ENCODE data around the gene CACNG5. TPM values are rescaled to one million over a fixed set of nuclear protein-coding genes. Genes with fewer than 3 reads are reported as not detected.

CACNG5 gene
- total and polyA plus RNA-seq, 2 experiments from 2014 or later: 1.8 to 3.3 TPM

DNA sequence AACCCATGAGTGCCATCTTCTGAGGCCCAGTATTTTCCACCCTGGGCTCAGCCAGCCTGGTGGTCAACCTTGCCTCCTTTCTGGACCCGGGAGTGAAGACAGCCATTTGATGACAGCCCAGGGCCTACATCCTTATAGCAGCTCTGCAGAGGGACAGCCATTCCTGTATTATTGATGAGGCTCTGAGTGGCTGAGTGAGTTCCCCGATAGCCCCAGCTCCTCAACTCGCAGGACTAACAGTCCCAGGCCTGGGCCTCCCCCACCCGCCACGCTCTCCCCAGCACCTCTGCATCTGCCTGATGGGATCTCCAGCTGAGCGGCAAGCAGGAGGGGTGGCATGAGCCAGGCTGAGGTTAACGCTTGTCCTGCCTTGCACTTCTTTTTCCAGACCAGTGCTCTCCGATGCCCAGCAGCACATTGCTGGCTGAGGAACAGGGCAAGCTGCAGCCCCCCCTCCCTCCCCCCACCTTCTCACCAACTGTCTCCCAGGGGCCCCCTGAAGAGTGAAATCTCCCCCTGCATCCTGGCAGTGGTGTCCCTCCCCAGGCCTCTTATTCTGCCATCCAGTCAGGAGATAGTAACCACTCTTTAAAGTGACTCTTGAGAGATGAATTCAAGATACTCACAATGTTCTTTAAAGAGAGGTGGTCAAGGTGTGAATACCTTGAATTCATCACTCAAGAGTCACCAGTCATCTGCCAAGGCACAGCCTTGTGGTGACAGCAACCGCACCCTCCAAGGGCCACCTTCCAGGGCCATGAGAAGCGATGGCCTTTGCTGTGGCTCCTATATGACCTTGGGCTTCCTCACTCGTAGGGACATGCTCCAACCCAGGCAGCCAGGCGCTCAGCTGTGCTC, 23.5 kb downstream of the CACNG5 start (continued):
- TF ChIP-seq, protein P1, sequence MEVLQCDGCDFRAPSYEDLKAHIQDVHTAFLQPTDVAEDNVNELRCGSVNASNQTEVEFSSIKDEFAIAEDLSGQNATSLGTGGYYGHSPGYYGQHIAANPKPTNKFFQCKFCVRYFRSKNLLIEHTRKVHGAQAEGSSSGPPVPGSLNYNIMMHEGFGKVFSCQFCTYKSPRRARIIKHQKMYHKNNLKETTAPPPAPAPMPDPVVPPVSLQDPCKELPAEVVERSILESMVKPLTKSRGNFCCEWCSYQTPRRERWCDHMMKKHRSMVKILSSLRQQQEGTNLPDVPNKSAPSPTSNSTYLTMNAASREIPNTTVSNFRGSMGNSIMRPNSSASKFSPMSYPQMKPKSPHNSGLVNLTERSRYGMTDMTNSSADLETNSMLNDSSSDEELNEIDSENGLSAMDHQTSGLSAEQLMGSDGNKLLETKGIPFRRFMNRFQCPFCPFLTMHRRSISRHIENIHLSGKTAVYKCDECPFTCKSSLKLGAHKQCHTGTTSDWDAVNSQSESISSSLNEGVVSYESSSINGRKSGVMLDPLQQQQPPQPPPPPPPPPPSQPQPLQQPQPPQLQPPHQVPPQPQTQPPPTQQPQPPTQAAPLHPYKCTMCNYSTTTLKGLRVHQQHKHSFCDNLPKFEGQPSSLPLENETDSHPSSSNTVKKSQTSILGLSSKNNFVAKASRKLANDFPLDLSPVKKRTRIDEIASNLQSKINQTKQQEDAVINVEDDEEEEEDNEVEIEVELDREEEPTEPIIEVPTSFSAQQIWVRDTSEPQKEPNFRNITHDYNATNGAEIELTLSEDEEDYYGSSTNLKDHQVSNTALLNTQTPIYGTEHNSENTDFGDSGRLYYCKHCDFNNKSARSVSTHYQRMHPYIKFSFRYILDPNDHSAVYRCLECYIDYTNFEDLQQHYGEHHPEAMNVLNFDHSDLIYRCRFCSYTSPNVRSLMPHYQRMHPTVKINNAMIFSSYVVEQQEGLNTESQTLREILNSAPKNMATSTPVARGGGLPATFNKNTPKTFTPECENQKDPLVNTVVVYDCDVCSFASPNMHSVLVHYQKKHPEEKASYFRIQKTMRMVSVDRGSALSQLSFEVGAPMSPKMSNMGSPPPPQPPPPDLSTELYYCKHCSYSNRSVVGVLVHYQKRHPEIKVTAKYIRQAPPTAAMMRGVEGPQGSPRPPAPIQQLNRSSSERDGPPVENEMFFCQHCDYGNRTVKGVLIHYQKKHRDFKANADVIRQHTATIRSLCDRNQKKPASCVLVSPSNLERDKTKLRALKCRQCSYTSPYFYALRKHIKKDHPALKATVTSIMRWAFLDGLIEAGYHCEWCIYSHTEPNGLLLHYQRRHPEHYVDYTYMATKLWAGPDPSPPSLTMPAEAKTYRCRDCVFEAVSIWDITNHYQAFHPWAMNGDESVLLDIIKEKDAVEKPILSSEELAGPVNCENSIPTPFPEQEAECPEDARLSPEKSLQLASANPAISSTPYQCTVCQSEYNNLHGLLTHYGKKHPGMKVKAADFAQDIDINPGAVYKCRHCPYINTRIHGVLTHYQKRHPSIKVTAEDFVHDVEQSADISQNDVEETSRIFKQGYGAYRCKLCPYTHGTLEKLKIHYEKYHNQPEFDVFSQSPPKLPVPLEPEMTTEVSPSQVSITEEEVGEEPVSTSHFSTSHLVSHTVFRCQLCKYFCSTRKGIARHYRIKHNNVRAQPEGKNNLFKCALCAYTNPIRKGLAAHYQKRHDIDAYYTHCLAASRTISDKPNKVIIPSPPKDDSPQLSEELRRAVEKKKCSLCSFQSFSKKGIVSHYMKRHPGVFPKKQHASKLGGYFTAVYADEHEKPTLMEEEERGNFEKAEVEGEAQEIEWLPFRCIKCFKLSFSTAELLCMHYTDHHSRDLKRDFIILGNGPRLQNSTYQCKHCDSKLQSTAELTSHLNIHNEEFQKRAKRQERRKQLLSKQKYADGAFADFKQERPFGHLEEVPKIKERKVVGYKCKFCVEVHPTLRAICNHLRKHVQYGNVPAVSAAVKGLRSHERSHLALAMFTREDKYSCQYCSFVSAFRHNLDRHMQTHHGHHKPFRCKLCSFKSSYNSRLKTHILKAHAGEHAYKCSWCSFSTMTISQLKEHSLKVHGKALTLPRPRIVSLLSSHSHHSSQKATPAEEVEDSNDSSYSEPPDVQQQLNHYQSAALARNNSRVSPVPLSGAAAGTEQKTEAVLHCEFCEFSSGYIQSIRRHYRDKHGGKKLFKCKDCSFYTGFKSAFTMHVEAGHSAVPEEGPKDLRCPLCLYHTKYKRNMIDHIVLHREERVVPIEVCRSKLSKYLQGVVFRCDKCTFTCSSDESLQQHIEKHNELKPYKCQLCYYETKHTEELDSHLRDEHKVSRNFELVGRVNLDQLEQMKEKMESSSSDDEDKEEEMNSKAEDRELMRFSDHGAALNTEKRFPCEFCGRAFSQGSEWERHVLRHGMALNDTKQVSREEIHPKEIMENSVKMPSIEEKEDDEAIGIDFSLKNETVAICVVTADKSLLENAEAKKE (CRISPR knock-in tag; IDR thresholded peaks at IDR 0.05): no peak
- TF ChIP-seq CREB1 (CRISPR knock-in tag; IDR thresholded peaks at IDR 0.05; ENCODE audit: low read depth): no peak
- TF ChIP-seq POLR2AphosphoS5 (IDR thresholded peaks at IDR 0.05; ENCODE audit: low read depth): no peak
- no peak for TF ChIP-seq REST (IDR thresholded peaks at IDR 0.05; ENCODE audit: unreplicated experiment)
- no peak for TF ChIP-seq ZNF331 (CRISPR knock-in tag; IDR thresholded peaks at IDR 0.05; ENCODE audit: low read depth)
- TF ChIP-seq EZH2 (IDR thresholded peaks at IDR 0.05; ENCODE audit: low read depth, unreplicated experiment): no peak
- TF ChIP-seq EZH2phosphoT487 (IDR thresholded peaks at IDR 0.05; ENCODE audit: unreplicated experiment): no peak
- TF ChIP-seq JUNB (IDR thresholded peaks at IDR 0.05; ENCODE audit: unreplicated experiment): no peak
- no peak for TF ChIP-seq ZNF114 (CRISPR knock-in tag; IDR thresholded peaks at IDR 0.05)

All from GM23338 (cell line).